Erythroblast (primary cell): Measurements from ENCODE around the gene ARL6IP4.

Source experiments
- GATA1 ChIP-seq: IDR thresholded peaks from 2 replicates; pipeline ENCODE4 v1.6.1; 2011; ENCODE audit warnings: low read depth, mild to moderate bottlenecking, control low read depth, low read length, moderate library complexity
- POLR2A ChIP-seq: IDR thresholded peaks from 2 replicates; pipeline ENCODE4 v1.6.1; 2011; ENCODE audit warnings: mild to moderate bottlenecking, low read length

- no peak for TF ChIP-seq POLR2A
- no peak for TF ChIP-seq GATA1
Measured at GRCh38 chr12:123010110-123010509, 29.6 kb downstream of the ARL6IP4 start.
